Inferior parietal cortex (tissue), 1 donor: Measurements from ENCODE around the gene MRFAP1L1.
"Not testable (repeated sequence)": the region's sequence is repeated elsewhere in the genome, so short reads cannot be mapped to it uniquely, and the experiment has no call there.

ENCODE experiments used
- DNase-seq: peaks from one replicate; pipeline ENCODE4 v3.0.0-alpha.2; 2016; ENCODE audit errors: extremely low spot score

Gene MRFAP1L1

GRCh38 chr4:6734165-6734786 lies 24.6 kb upstream of the MRFAP1L1 start:
- no peak for DNase-seq

GRCh38 chr4:6733358-6734164 lies 23.9 kb upstream of the MRFAP1L1 start:
- no peak for DNase-seq

GRCh38 chr4:6732441-6733357 lies 23.0 kb upstream of the MRFAP1L1 start:
- peak; percentile 49 for DNase-seq

GRCh38 chr4:6731780-6732179 lies 22.1 kb upstream of the MRFAP1L1 start:
- no peak for DNase-seq

GRCh38 chr4:6731318-6731675 lies 21.6 kb upstream of the MRFAP1L1 start:
- DNase-seq, result no peak

- peak; percentile 74 for DNase-seq
Measured at GRCh38 chr4:6730603-6731317, 21.1 kb upstream of the MRFAP1L1 start.

- DNase-seq, result no peak
Measured at GRCh38 chr4:6728320-6729029, 18.8 kb upstream of the MRFAP1L1 start.

- no peak for DNase-seq
Measured at GRCh38 chr4:6727943-6728250, 18.2 kb upstream of the MRFAP1L1 start.

GRCh38 chr4:6727081-6727942 lies 17.6 kb upstream of the MRFAP1L1 start:
- DNase-seq, result peak; percentile 75

- DNase-seq, result not testable (repeated sequence)
Measured at GRCh38 chr4:6725427-6725961, 15.8 kb upstream of the MRFAP1L1 start.

GRCh38 chr4:6724421-6725111 lies 14.9 kb upstream of the MRFAP1L1 start:
- no peak for DNase-seq

GRCh38 chr4:6723851-6724250 lies 14.2 kb upstream of the MRFAP1L1 start:
- no peak for DNase-seq

- DNase-seq, result no peak
Measured at GRCh38 chr4:6722891-6723290, 13.2 kb upstream of the MRFAP1L1 start.

- DNase-seq, result no peak
Measured at GRCh38 chr4:6721121-6721520, 11.5 kb upstream of the MRFAP1L1 start.

GRCh38 chr4:6720202-6720699 lies 10.6 kb upstream of the MRFAP1L1 start:
- peak; percentile 88 for DNase-seq

GRCh38 chr4:6719611-6720179 lies 10.0 kb upstream of the MRFAP1L1 start:
- DNase-seq, result no peak

GRCh38 chr4:6718932-6719610 lies 9.4 kb upstream of the MRFAP1L1 start:
- no peak for DNase-seq

GRCh38 chr4:6716958-6717655 lies 7.4 kb upstream of the MRFAP1L1 start:
- no peak for DNase-seq
